GM21576 (cell line): Measurements from ENCODE around the gene RERE.
"Not testable (repeated sequence)": the region's sequence is repeated elsewhere in the genome, so short reads cannot be mapped to it uniquely, and the experiment has no call there.

Experiments used
- ATAC-seq: cut with Tn5 transposase; IDR thresholded peaks from one replicate; pipeline ENCODE4 v1.9.1; 2021; ENCODE audit warnings: mild to moderate bottlenecking, moderate library complexity; ENCODE audit not compliant: unreplicated experiment

The RERE gene

DNA sequence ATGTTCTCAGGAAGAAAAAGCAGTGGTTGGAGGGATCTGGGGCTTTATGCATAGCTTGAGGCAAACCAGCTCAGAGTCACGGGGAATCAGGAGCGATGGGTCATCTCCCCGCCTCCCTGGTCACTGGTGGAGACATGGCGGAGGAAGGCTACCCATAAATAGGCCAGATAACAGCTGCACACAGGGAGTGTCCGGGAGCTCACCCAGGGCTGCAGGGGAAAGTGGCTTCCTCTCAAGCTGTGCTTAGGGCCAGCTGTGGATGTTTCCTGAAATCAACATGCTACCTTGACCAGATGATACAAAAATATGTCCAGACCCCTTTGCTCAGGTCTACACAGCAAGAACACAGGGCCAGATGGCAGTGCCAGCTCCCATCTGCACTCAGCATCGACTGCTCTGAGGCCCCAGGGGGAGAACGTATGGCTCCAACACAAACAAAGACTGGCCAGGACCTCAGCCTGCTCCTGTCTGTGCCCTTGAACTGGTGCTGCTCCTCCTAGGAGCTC is 27.1 kb upstream of the RERE start:
- ATAC-seq: no peak

DNA sequence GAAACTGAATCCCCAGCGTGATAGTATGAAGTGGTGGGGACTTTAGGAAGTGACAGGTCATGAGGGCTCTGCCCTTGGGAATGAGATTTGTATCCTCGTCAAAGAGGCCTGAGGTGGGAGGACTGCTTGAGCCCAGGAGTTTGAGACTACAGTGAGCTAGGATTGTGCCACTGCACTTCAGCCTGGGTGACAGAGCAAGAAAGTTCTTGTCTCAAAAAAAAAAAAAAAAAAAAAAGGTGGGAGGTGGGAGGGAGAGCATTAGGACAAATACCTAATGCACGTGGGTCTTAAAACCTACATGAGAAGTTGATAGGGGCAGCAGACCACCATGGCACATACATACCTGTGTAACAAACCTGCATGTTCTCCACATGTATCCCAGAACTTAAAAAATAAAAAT is 24.0 kb upstream of the RERE start:
- no peak for ATAC-seq

DNA sequence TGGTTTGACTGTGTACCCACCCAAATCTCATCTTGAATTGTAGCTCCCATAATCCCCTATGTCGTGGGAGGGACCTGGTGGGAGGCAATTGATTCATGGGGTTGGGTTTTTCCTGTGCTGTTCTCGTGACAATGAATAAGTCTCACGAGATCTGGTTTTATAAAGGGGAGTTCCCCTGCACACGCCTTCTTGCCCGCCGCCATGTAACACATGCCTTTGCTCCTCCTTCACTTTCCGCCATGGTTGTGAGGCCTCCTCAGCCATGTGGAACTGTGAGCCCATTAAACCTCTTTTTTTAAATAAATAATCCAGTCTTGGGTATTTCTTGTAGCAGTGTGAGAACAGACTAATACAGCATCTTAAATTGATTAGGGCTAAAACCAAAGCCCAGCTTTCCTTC is 22.6 kb upstream of the RERE start:
- ATAC-seq: no peak

GRCh38 chr1:8835941-8836643 is 18.7 kb upstream of the RERE start:
- no peak for ATAC-seq

GRCh38 chr1:8831340-8831739 is 13.9 kb upstream of the RERE start:
- ATAC-seq: no peak

GRCh38 chr1:8830732-8831131 is 13.3 kb upstream of the RERE start:
- not testable (repeated sequence) for ATAC-seq

DNA sequence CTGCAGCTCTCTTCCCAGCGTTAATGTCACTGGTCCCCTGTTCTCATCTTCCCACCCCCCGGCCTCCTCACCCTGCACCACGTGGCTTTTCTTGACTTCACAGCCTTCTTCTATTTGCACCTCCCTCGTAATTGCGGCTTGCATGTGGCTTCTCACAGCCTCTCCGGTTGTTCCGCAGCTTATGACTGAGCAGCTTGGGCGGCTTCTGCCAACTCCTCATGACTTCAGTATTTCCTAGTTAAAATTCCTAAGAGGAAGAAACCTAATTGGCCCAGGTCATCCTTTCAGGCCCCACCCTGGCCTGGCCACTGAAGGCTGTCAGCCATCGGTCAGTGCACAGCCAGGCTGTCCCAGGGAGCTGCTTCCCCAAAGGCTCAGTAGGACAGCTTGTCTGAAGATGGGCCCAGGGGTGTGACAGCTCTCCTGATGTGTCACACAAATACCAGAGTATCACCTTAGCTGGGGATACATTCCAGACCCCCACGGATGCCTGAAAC is 8.6 kb upstream of the RERE start:
- ATAC-seq: no peak

- ATAC-seq: no peak
Observed at GRCh38 chr1:8823295-8823664, 5.8 kb upstream of the RERE start.

GRCh38 chr1:8822373-8823294 is 5.2 kb upstream of the RERE start:
- ATAC-seq: no peak

- no peak for ATAC-seq
Observed at GRCh38 chr1:8821084-8821483, 3.6 kb upstream of the RERE start.

DNA sequence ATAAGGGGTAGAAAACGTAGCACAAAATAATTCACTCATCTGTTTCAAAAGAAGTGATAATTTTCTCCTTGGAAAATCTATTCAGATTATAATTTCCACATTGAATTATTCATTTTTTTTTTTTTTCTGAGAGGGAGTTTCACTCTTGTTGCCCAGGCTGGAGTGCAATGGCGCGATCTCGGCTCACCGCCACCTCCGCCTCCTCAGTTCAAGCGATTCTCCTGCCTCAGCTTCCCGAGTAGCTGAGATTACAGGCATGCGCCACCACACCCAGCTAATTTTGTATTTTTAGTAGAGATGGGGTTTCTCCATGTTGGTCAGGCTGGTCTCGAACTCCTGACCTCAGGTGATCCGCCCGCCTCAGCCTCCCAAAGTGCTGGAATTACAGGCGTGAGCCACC is 1.3 kb upstream of the RERE start:
- ATAC-seq: not testable (repeated sequence)

DNA sequence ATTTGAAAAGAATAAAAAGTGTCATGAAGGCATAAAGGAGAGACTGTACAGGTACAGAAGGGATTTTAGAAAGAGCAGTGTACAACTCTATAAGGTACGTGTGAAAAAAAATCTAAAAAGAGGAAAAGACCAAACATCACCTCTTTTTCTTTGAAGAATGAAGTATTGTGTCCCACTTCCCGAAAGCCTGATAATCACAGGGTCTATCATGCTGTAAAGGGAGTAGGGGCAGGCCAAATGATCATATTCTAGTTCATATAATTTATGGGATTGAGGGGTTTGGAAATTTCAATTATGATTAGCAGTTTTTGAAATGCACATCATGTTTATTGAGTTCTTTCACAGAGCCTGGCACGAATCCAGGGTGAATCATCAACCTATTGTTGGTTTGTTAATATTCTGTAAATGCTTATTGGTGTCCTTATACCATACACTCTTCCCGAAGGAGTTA is 910 bp upstream of the RERE start:
- ATAC-seq: no peak

DNA sequence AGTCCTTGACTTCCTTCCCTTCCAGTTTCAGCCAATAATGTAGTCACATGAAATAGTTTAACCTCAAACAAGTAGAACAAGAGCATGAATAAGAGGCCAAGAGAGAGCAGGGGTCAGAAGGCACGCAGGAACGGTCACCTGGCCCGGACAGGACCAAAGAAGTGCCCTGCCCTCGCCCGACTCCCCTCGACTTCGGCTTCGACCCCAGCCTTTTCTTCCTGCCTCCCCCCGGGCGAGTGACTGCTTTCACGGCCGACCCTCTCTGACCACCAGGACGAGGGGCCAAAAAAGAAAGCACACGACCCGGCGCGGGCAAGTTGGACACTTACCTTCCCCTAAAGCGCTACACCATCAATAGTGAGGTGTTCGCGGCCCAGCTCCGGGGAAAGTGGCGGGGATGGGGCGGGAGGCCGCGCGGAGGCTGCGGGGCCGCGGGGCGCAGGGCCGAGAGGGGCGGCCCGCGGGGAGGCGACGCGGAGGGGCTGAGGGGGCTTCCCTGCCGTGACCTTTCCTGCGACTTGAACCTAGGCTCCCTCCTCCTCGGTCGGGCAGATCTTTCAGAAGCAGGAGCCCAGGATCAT is 519 bp downstream of the RERE start:
- ATAC-seq: no peak

GRCh38 chr1:8816264-8816663 is 1.2 kb downstream of the RERE start:
- ATAC-seq: no peak

GRCh38 chr1:8815582-8816151 is 1.8 kb downstream of the RERE start:
- no peak for ATAC-seq

DNA sequence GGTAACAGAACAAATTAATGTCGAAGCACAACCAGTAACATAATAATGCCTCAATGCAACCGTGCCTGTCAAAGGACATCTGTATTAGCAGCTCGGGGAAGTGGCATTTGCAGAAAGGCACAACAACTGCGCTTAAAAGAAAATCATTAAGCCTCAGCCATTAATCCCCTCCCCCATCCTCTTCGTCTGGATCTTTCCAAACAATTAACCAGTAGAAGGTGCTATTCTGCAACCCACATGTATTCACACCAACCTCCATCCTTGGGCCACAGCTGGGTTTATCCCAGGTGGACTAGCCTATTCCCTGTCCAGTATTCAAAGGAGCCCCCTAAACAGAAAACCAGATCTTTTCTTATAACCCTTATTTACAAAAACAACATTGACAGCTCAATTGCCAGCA is 2.6 kb downstream of the RERE start:
- ATAC-seq: no peak

GRCh38 chr1:8813991-8814390 is 3.4 kb downstream of the RERE start:
- ATAC-seq: no peak

DNA sequence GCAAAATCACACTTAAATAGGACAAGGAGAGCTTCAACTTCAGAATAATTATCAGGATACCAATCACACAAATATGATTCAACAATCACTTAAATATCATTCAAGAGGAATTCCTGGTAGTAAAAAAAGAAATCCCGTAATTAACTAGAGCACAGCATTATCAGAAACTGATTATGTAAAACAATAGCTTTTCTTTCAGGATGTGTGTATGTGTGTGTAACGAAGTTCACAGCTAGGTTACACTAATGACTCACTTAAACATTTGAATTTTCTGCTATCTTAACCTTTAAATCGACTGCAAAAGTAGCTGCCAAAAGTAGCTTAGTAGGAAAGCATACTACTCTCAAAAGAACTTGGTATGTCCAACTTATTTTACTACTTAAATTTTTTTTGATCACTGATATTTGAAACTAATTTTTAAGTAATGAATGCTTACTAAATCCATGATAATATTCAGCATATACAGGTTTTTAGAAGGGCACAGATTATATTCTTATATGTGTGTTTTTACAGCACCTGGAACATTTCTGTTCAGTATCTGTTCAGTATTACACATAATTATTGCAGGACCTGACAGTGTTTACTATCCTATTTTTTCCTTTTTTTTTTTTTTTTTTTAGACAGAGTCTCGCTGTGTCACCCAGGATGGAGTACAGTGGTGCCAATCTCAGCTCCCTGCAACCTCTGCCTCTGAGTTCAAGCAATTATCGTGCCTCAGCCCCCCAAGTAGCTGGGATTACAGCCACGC is 4.2 kb downstream of the RERE start:
- no peak for ATAC-seq

DNA sequence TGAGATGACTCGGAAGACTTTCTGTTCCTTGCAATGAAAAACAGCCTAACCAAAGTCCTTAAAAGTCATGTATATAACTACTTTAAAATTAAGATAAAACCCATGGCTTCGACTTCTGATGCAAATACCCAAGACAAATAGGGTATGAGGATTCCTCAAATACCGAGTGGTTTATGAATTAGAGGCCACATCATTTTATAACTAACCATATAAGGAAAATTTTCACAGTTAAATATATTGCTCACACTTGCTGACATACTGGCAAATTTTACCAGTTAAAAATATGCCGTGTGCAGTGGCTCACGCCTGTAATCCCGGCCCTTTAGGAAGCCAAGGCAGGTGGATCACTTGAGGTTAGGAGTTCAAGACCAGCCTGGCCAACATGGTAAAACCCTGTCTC is 5.4 kb downstream of the RERE start:
- no peak for ATAC-seq

DNA sequence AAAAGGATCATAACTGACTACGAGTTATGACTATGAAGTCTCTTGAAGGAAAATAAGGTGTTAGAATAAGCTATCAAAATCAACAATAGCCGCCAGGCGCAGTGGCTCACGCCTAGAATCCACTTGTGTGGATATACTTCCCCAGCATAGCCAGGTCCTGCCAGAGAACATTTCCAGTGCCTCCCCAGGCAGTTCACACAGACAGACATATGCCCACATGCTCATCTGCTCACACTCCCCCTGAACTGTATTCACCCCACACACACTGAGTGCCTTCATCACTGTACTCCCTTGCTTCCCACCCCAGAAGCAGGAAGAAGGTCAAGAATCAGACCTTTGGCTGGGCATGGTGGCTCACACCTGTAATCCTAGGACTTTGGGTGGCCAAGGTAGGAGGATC is 6.5 kb downstream of the RERE start:
- no peak for ATAC-seq
